ENCODE results near the gene FST.

FST gene

DNA sequence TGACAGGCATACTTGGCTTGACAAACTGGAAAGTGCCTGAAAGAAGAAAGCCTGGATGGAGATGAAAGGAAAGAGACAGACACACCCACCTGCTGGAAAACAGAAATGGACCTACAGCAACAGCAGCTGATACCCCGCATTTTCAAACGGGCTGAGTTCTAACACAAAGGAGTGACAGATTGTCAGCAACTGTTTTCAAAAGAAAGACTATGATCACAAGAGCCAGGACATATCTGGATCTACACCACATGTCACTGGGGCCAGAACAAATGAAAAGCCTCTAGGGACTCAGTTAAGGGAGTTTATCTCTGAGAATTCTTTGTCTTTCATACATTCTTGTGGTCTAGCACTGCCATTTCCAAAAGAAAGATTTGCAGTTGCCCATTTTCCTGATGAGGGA lies 24.1 kb upstream of the FST start:
- TF ChIP-seq ZFX (IDR thresholded peaks at IDR 0.05) = no peak
- TF ChIP-seq, protein P1, sequence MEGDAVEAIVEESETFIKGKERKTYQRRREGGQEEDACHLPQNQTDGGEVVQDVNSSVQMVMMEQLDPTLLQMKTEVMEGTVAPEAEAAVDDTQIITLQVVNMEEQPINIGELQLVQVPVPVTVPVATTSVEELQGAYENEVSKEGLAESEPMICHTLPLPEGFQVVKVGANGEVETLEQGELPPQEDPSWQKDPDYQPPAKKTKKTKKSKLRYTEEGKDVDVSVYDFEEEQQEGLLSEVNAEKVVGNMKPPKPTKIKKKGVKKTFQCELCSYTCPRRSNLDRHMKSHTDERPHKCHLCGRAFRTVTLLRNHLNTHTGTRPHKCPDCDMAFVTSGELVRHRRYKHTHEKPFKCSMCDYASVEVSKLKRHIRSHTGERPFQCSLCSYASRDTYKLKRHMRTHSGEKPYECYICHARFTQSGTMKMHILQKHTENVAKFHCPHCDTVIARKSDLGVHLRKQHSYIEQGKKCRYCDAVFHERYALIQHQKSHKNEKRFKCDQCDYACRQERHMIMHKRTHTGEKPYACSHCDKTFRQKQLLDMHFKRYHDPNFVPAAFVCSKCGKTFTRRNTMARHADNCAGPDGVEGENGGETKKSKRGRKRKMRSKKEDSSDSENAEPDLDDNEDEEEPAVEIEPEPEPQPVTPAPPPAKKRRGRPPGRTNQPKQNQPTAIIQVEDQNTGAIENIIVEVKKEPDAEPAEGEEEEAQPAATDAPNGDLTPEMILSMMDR (conservative IDR thresholded peaks at IDR 0.05) = no peak
- no peak overlapping the region for H3K27ac ChIP-seq

DNA sequence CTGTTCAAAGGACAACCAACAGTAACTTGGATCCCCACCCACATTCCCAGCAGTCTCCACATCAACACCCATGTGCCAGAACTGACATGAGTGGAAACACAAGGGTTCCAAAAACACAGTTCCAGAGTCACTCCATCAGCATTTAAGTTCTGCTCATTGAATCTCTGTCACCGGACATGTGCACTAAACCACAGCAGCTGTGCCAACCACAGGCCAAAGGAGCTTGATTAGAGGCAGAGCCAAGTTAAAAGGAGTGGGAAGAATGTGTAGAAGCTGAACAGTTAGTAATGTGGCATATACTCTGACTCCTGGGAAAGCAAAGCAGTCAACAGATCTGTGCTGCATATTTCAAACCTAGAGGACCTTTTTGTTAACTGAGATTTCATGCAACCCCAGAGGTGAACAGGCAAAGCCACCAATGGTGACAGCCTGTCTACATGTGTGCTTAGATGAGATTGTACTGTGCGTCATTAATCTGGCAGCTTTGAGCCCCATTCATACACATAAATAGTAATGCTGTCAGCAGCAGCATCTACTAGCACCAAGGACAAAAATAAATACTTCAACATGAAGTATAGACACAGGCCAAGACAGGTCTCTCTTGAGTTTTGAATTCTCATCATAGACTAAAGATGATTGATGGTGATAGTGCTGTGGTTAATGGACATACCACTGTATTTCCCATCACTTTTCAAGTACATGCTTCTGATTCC lies 16.4 kb upstream of the FST start:
- H3K27ac ChIP-seq = no peak overlapping the region

DNA sequence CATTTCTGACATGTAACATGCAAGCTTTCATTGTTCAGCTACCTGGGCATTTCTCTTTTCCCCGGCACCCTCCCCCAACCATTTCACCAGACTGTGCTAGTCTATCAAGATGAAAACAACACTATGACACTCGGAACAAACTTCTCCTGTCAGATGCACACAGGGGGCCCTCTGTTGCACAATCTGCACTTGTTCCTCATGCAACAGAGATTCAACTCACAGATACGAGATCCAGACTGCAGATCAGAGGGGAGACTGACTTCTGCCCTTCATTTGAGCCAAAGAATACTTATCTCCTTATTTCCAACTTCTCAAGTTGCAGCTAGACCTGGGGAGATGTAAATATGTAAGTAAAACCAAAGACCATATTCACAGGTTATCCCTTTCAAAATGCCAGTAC lies 15.7 kb upstream of the FST start:
- no peak overlapping the region for H3K27ac ChIP-seq
- TF ChIP-seq, protein P1 (conservative IDR thresholded peaks at IDR 0.05) = no peak
- no peak for TF ChIP-seq ZFX (IDR thresholded peaks at IDR 0.05)

More for the DNA sequence above, 16.4 kb upstream of the FST start:
- TF ChIP-seq, protein P1 (conservative IDR thresholded peaks at IDR 0.05) = no peak
- TF ChIP-seq ZFX (IDR thresholded peaks at IDR 0.05) = no peak

DNA sequence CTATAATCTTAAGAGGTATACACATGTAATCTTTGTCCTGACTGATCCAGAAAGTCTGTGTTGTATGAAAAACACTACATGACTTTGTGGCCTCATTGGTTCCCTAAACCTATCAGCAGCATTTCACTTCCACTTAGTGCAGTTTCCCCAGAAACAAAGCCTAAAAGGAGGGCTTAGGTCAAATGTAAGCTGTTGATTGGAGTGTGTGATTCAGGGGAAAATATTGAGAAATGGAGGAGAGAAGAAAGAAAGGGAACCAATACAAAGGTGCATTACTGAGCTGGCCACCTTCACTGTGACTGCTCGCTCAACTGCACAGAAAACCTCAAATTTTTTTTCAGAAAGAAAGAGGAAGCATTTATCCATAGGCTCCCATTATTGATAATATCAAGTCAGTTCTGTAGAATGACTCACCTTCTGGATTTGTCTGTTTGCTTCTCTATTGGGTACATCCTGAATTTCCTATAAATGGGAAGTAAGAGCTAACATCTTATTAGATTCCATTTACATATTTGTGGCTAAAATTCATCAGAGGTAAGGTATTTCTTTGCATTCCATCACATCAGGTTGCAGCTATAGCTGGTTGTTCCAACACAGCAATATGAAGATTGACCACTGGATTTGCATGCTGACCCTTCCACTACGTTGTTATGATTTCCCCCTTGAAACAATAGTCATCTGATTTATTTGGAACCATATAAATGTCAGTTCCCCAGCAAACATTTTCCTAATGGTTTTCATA lies 10.3 kb upstream of the FST start:
- no peak overlapping the region for H3K27ac ChIP-seq
- no peak for TF ChIP-seq ZFX (IDR thresholded peaks at IDR 0.05)
- TF ChIP-seq, protein P1 (conservative IDR thresholded peaks at IDR 0.05) = no peak

DNA sequence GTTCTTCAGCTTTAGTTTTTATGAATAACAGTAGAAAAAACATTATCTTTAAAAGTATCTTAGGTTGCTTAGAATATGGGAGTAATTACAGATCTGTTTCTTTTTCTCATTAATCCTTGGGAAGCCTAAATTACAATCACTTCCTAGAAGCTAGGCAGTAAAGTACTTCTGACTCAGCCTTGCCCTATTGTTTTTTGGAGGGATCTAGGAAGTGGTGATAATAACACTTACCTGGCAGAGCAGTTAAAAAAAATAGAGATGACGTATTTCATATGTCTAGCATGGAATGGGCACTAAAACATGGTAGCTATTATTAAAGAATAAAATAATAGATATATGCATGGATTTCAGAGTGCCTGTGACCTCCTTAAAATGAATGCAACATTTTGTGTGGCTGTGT lies 8.2 kb upstream of the FST start:
- no peak overlapping the region for H3K27ac ChIP-seq
- no peak for TF ChIP-seq ZFX (IDR thresholded peaks at IDR 0.05)
- TF ChIP-seq, protein P1 (conservative IDR thresholded peaks at IDR 0.05) = no peak

DNA sequence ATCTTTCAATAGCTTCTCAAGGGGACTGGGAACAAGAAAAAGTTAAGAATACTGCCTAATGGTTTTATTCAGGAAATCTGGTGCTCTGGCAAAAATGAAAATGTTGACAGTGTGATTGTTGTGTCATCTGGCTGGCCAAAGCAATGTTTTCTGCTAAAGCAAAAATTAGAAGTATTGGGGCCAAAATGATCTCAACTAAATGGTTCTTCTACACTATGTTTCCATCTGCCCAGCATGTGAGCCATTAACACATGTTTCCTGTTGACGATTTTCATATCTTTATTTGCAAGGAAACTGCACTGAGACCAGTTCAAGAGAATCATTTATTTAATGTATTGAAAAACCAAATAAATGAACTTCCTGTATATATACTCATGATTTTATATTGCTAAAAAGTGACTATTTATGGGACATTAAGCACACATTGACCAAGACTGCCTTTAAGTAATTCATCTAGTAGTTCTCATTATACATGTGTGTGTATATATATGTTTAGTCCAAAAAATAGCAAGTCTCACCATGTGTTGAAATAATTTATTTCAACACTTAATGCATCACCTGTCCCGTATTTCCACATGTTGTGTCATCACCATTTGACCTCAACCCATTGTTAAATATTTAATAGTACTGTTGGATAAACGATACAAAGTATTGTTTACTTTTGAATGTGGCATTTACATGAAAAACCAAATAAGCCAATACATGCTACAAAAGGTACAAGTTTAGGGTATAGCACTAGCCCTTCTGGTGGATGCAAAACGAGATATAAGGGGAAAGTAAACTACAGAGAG lies 7.5 kb upstream of the FST start:
- TF ChIP-seq, protein P1 (conservative IDR thresholded peaks at IDR 0.05) = no peak
- no peak for TF ChIP-seq ZFX (IDR thresholded peaks at IDR 0.05)
- H3K27ac ChIP-seq = no peak overlapping the region

DNA sequence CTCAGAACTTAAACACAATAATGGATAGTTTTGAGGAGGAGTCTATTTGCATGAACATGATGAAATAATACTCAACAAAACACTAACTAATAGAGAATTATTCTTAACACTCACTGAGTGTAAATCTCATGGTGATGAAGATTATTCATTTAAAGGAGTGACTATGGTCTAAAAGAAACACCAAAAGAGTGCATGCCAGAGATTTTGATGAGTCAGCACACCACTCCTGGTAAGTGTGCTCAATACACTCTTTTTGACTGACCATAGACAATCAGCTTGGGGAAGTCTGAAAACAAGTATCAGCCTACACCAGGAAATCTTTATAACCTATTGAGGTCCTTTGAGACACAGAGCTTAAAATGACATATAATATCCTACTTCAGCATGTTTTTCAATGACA lies 6.8 kb upstream of the FST start:
- H3K27ac ChIP-seq = no peak overlapping the region
- TF ChIP-seq ZFX (IDR thresholded peaks at IDR 0.05) = no peak
- TF ChIP-seq, protein P1 (conservative IDR thresholded peaks at IDR 0.05) = no peak
